BJ (cell line): ENCODE results near the gene PARVA. TPM values are rescaled to one million over a fixed set of nuclear protein-coding genes. Genes with fewer than 3 reads are reported as not detected.

Experiments
- CTCF ChIA-PET: fragments of 350-600 bp; formaldehyde crosslinking; extraction: SDS; loops from one replicate; lab custom pipeline; 2021; ENCODE audit warnings: antibody characterized with exemption, inconsistent platforms; lab: Yijun Ruan, JAX
- POLR2A ChIA-PET: fragments of 300-600 bp; sonication (Branson Sonifier 250); formaldehyde crosslinking; extraction: SDS; loops from one replicate; lab custom pipeline; 2021; ENCODE audit warnings: antibody characterized with exemption; lab: Charles Lee
- DNase-seq: peaks from one replicate; pipeline ENCODE4 v3.0.0-alpha.2; 2011; ENCODE audit warnings: low read depth
- H3K27me3 ChIP-seq: 2 replicates; pipeline ENCODE4 v1.6.0; 2011; ENCODE audit warnings: low read length; ENCODE audit not compliant: control insufficient read depth, insufficient read depth
- H3K36me3 ChIP-seq: 2 replicates; pipeline ENCODE4 v1.5.1; 2011; ENCODE audit warnings: low read length; ENCODE audit not compliant: control insufficient read depth, insufficient read depth
- H3K4me3 ChIP-seq: 2 replicates; pipeline ENCODE4 v1.5.1; 2011; ENCODE audit warnings: low read depth, mild to moderate bottlenecking, control low read depth, low read length
- CTCF ChIP-seq: IDR thresholded peaks from 2 replicates; pipeline ENCODE4 v1.5.1; 2011; ENCODE audit warnings: low read depth, mild to moderate bottlenecking, control low read depth, inconsistent platforms, low read length, moderate library complexity; ENCODE audit not compliant: insufficient read depth
- polyA plus RNA-seq: library from polyadenylated mRNA; depleted of rRNA; stranded (reverse); fragments of >200 nt; gene quantifications from 2 replicates; pipeline ENCODE4 v1.2.3, GENCODE V29; 2011

PARVA gene
- polyA plus RNA-seq, 1 experiment: 143 TPM

GRCh38 chr11:12552692-12553091 is 175.3 kb downstream of the PARVA start:
- no peaks in the 10 kb centered on the region for H3K36me3 ChIP-seq
- peak; percentile 89 for DNase-seq
- H3K27me3 ChIP-seq: no peaks in the 10 kb centered on the region
- CTCF ChIA-PET: interaction anchor here (0.6 to 1.7 kb wide), 5 partner anchors 12 to 341 kb away, joined by 3 to 6 read pairs (median 4); no protein-coding TSS in a partner anchor
- POLR2A ChIA-PET: interaction anchor here (0.6 to 0.8 kb wide), 2 partner anchors 12 to 122 kb away, joined by 3 to 4 read pairs; no protein-coding TSS in a partner anchor
- H3K4me3 ChIP-seq: no peak overlapping the region
- no peak for TF ChIP-seq CTCF

- POLR2A ChIA-PET: no interaction called here
- Histone ChIP-seq H3K36me3 (no peaks in the 10 kb centered on the region), H3K27me3 (no peaks in the 10 kb centered on the region), H3K4me3 (no peak overlapping the region)
- no peak for DNase-seq
- TF ChIP-seq CTCF: no peak
- CTCF ChIA-PET: no interaction called here
Measured at GRCh38 chr11:12554122-12554521, 176.8 kb downstream of the PARVA start.

GRCh38 chr11:12556155-12556554 is 178.8 kb downstream of the PARVA start:
- no peaks in the 10 kb centered on the region for H3K36me3 ChIP-seq
- POLR2A ChIA-PET: interaction anchor here (1.7 kb wide), 1 partner anchor 15 kb away, joined by 7 read pairs; no protein-coding TSS in a partner anchor
- DNase-seq: no peak
- no peak overlapping the region for H3K4me3 ChIP-seq
- no peaks in the 10 kb centered on the region for H3K27me3 ChIP-seq
- CTCF ChIA-PET: interaction anchor here (0.8 to 1.7 kb wide), 5 partner anchors 18 to 333 kb away, joined by 3 to 6 read pairs (median 3); no protein-coding TSS in a partner anchor
- TF ChIP-seq CTCF: no peak

- H3K36me3 ChIP-seq: no peaks in the 10 kb centered on the region
- ChIA-PET CTCF (interaction anchor here (1.0 to 1.7 kb wide), 4 partner anchors 17 to 160 kb away, joined by 3 to 6 read pairs (median 3); no protein-coding TSS in a partner anchor), POLR2A (interaction anchor here (0.5 to 1.7 kb wide), 2 partner anchors 15 to 16 kb away, joined by 4 to 7 read pairs; no protein-coding TSS in a partner anchor)
- H3K4me3 ChIP-seq: no peak overlapping the region
- no peak for TF ChIP-seq CTCF
- H3K27me3 ChIP-seq: no peaks in the 10 kb centered on the region
- DNase-seq: peak; percentile 90
Measured at GRCh38 chr11:12556788-12557384, 179.5 kb downstream of the PARVA start.

GRCh38 chr11:12559011-12559410 is 181.6 kb downstream of the PARVA start:
- ChIA-PET POLR2A (no interaction called here), CTCF (interaction anchor here (0.6 to 1.8 kb wide), 3 partner anchors 18 to 74 kb away, joined by 3 to 5 read pairs (median 3); no protein-coding TSS in a partner anchor)
- H3K27me3 ChIP-seq: no peaks in the 10 kb centered on the region
- H3K4me3 ChIP-seq: no peak overlapping the region
- no peak for TF ChIP-seq CTCF
- H3K36me3 ChIP-seq: no peaks in the 10 kb centered on the region
- no peak for DNase-seq
